HCT116 (cell line): ENCODE measurements around the gene ASPG. TPM values are rescaled to one million over a fixed set of nuclear protein-coding genes. Genes with fewer than 3 reads are reported as not detected.

Source experiments
- ATAC-seq: fragments of 200-7000 bp; cut with Tn5 transposase; 2 replicates; pipeline ENCODE4 v1.9.1; 2020; ENCODE audit warnings: mild to moderate bottlenecking, moderate library complexity
- BruUV-seq: library from RNA; stranded (reverse); fragments of 400-500 nt; replicated peaks from 2 replicates; lab custom pipeline; 2021; lab: Mats Ljungman, UMichigan
- CTCF ChIA-PET: fragments of 300-600 bp; sonication (Branson Sonifier 250); formaldehyde crosslinking; loops from one replicate; lab custom pipeline; 2021; ENCODE audit warnings: antibody characterized with exemption; lab: Charles Lee
- POLR2A ChIA-PET: fragments of 300-600, 350-600 bp; sonication (Branson Sonifier 250); formaldehyde crosslinking; loops from one replicate; lab custom pipeline; 2021; ENCODE audit warnings: antibody characterized with exemption; lab: Charles Lee
- RAD21 ChIA-PET, 2 experiments: fragments of 300-600 bp; sonication (Branson Sonifier 250); formaldehyde crosslinking; loops; one replicate each; lab custom pipeline; 2023; ENCODE audit warnings: low total read pairs in 2 of 2; ENCODE audit not compliant: uncharacterized antibody in 2 of 2, unreplicated experiment in 2 of 2, low non-redundant PET in 1 of 2; lab: Charles Lee
- DNase-seq: peaks from one replicate; pipeline ENCODE4 v3.0.0-alpha.2; 2010; ENCODE audit warnings: low read depth, low spot score
- H2AFZ ChIP-seq: fragments of 200-600 bp; shearing (Covaris generic), sonication (generic); 2 replicates; pipeline ENCODE4 v1.6.1; 2017; ENCODE audit warnings: low read depth, mixed run types, mixed read lengths, antibody characterized with exemption, low read length; ENCODE audit not compliant: poor library complexity, severe bottlenecking
- H3K27ac ChIP-seq: 2 replicates; pipeline ENCODE4 v1.5.1; 2012; ENCODE audit warnings: low read depth, low read length
- H3K27me3 ChIP-seq: fragments of 200-600 bp; sonication (generic); 2 replicates; pipeline ENCODE4 v1.6.1; 2016; ENCODE audit warnings: mixed run types, low read length, mixed read lengths; ENCODE audit not compliant: insufficient read depth
- H3K36me3 ChIP-seq, 2 experiments: fragments of 200-500 bp in 1 of 2; fragments of 200-600 bp in 1 of 2; sonication (Bioruptor generic) in 1 of 2; sonication (generic) in 1 of 2; 2 replicates each; pipeline versions ENCODE4 v1.5.1 to v1.6.1; 2014 to 2016; ENCODE audit warnings: low read length in 2 of 2, inconsistent platforms in 1 of 2, mixed read lengths in 1 of 2, mixed run types in 1 of 2; ENCODE audit not compliant: insufficient read depth in 2 of 2, control insufficient read depth in 1 of 2
- H3K4me1 ChIP-seq, 2 experiments: fragments of 200-600 bp in 1 of 2; sonication (generic) in 1 of 2; 2 replicates each; pipeline versions ENCODE4 v1.5.1 to v1.6.1; 2012 to 2017; ENCODE audit warnings: low read length in 2 of 2, inconsistent platforms in 1 of 2, mild to moderate bottlenecking in 1 of 2, mixed read lengths in 1 of 2, mixed run types in 1 of 2, moderate library complexity in 1 of 2; ENCODE audit not compliant: insufficient read depth in 2 of 2, control insufficient read depth in 1 of 2
- H3K4me2 ChIP-seq: fragments of 200-600 bp; sonication (generic); 2 replicates; pipeline ENCODE4 v1.6.1; 2017; ENCODE audit warnings: mixed run types, low read length, mixed read lengths
- H3K4me3 ChIP-seq, 2 experiments: fragments of 200-600 bp in 1 of 2; sonication (generic) in 1 of 2; replicated peaks in 1 of 2; 2 replicates each; pipeline ENCODE4 v1.5.1; 2011 to 2016; ENCODE audit warnings: low read length in 2 of 2, control low read depth in 1 of 2, low read depth in 1 of 2, mild to moderate bottlenecking in 1 of 2, mixed read lengths in 1 of 2, mixed run types in 1 of 2
- H3K79me2 ChIP-seq: fragments of 200-600 bp; sonication (generic); 2 replicates; pipeline ENCODE4 v1.6.1; 2017; ENCODE audit warnings: mild to moderate bottlenecking, mixed run types, low read length, moderate library complexity, mixed read lengths; ENCODE audit not compliant: insufficient read depth
- H3K9ac ChIP-seq: fragments of 200-600 bp; sonication (generic); 2 replicates; pipeline ENCODE4 v1.6.1; 2016; ENCODE audit warnings: low read length, mixed read lengths
- H3K9me2 ChIP-seq: fragments of 200-600 bp; sonication (generic), shearing (Covaris generic); 2 replicates; pipeline ENCODE4 v1.6.1; 2017; ENCODE audit warnings: mixed run types, mild to moderate bottlenecking, moderate library complexity; ENCODE audit not compliant: insufficient read depth
- H3K9me3 ChIP-seq, 2 experiments: fragments of 200-500 bp in 1 of 2; fragments of 200-600 bp in 1 of 2; sonication (Bioruptor generic) in 1 of 2; sonication (generic) in 1 of 2; 2 replicates each; pipeline ENCODE4 v1.6.1; 2014 to 2017; ENCODE audit warnings: low read length in 2 of 2, mixed read lengths in 2 of 2, inconsistent platforms in 1 of 2, low read depth in 1 of 2, mild to moderate bottlenecking in 1 of 2, mixed run types in 1 of 2, moderate library complexity in 1 of 2; ENCODE audit not compliant: control insufficient read depth in 1 of 2, insufficient read depth in 1 of 2
- H4K20me1 ChIP-seq: fragments of 200-600 bp; sonication (generic), shearing (Covaris generic); 2 replicates; pipeline ENCODE4 v1.6.1; 2017; ENCODE audit warnings: mixed run types, mild to moderate bottlenecking, moderate library complexity; ENCODE audit not compliant: insufficient read depth
- POLR2AphosphoS5 ChIP-seq: IDR thresholded peaks from 2 replicates; pipeline ENCODE4 v1.6.1; 2011; ENCODE audit warnings: mild to moderate bottlenecking, low read depth, low read length, moderate library complexity
- SIN3A ChIP-seq: IDR thresholded peaks from 2 replicates; pipeline ENCODE4 v1.6.1; 2012; ENCODE audit warnings: low read depth
- SRF ChIP-seq: IDR thresholded peaks from 2 replicates; pipeline ENCODE4 v1.6.1; 2012; ENCODE audit warnings: low read depth
- intact Hi-C: fragments of 100-400 bp; cut with micrococcal nuclease; formaldehyde crosslinking; loops from 2 replicates; pipeline ENCODE4 v1.10.0; 2022
- total RNA-seq: library from RNA; stranded (reverse); gene quantifications from one replicate; pipeline ENCODE4 v1.2.1, GENCODE V29; 2021; ENCODE audit not compliant: unreplicated experiment
- TF ChIP-seq, protein P1 (sequence below): IDR thresholded peaks from 2 replicates; pipeline ENCODE4 v1.6.1; 2012

Gene ASPG
- total RNA-seq, 1 experiment from 2014 or later, result not detected

DNA sequence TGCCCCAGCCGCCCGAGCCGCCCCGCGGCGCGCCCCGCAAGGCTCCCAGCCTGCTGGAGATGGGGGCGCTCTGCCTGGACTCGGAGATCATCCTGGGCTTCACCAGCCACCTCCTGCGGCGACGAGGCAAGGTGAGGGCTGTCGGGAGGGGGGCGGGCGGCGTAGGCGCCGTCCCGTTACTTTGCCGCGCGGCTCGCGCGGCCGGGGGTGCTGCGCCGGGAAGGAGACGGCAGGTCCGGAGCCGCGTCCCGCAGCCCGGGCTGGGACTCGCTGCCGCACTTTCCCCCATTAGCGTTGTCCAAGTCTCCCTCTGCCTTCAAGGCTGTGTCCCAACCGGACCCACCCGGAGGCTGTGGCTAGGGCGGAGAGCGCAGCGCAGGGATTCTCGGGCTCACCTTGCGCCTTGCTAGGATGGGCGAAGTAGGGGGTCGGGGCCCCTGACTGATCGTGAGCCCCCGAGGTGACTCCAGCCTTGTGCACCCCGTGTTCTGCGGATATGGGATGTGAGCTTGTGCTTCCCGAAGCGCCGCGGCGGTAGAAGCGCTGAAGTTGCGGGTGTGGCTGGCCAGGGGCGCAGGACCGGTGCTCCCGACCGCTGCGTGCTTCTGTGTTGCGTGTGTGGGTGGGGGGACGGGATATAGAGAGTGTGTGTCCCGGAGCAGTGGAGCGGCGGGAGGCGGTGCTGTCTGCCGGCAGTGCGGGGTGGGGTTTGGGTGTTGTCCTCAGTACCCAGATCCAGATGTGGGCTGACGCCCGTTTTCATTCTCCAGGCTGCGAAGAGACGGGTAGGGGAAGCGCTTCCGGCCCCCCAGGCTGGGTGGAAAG, 51.2 kb downstream of the ASPG start:
- H3K4me3 ChIP-seq, result no peak overlapping the region
- no peaks in the 10 kb centered on the region for H3K9me2 ChIP-seq
- H2AFZ ChIP-seq, result no peak overlapping the region
- H3K27me3 ChIP-seq, result no peaks in the 10 kb centered on the region
- no peak overlapping the region; the same call in 1 of the 2 replicates for H3K27ac ChIP-seq
- POLR2A ChIA-PET, result interaction anchor here (1.0 kb wide), 1 partner anchor 529 kb away, joined by 3 read pairs; no protein-coding TSS in a partner anchor
- peaks cover 13% of the 10 kb centered on the region; the same call in 1 of the 2 replicates for H3K79me2 ChIP-seq
- RAD21 ChIA-PET, result no interaction called here
- no TSS peak for BruUV-seq
- intact Hi-C loops, result loop anchor here (1.0 to 10.0 kb wide), 3 partner anchors 332 to 504 kb away; no protein-coding TSS in a partner anchor
- ATAC-seq, result no peak
- no peak for DNase-seq
- CTCF ChIA-PET, result interaction anchor here (1.0 to 1.1 kb wide), 4 partner anchors 28 to 427 kb away, joined by 3 to 23 read pairs (median 4); no protein-coding TSS in a partner anchor
- H3K4me1 ChIP-seq, result peaks cover 10 to 29% of the 10 kb centered on the region in 2 experiments; a peak in 3 of 4 replicates
- TF ChIP-seq SRF (no peak), SIN3A (no peak), POLR2AphosphoS5 (no peak)
- TF ChIP-seq, protein P1, sequence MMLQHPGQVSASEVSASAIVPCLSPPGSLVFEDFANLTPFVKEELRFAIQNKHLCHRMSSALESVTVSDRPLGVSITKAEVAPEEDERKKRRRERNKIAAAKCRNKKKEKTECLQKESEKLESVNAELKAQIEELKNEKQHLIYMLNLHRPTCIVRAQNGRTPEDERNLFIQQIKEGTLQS, result no peak
- H4K20me1 ChIP-seq, result no peaks in the 10 kb centered on the region
- H3K9me3 ChIP-seq, result no peaks in the 10 kb centered on the region
- peak overlapping the region; percentile 99 for H3K4me2 ChIP-seq
- no peaks in the 10 kb centered on the region for H3K36me3 ChIP-seq
- no peak overlapping the region for H3K9ac ChIP-seq
